ENCODE measurements around the gene TLCD2. TPM values are rescaled to one million over a fixed set of nuclear protein-coding genes. Genes with fewer than 3 reads are reported as not detected.

Gene TLCD2
- total and polyA plus RNA-seq, 9 of the 15 experiments (the other 6 are each of a cell fraction or from before 2014, with no cell fraction given), result 0.10 to 0.89 (median 0.58) TPM

- Histone ChIP-seq H3K4me3 (no peak overlapping the region), H3K9me1 (ENCODE audit: control insufficient read depth, insufficient read depth, low read length) (no peaks in the 10 kb centered on the region), H3K9ac (ENCODE audit: insufficient read depth in 1 of 2, low read depth in 2 of 2, low read length in 2 of 2) (peak overlapping the region; percentile 74 to 89), H3K4me1 (replicated peaks in 1 of 2; ENCODE audit: control insufficient read depth in 2 of 2, insufficient read depth in 2 of 2, low read length in 2 of 2) (peaks cover 26 to 80% of the 10 kb centered on the region in 2 experiments), H3K27ac (ENCODE audit: extremely low read depth, low read depth, low read length) (peak overlapping the region; percentile 97; the same call in 2 of the 3 replicates), H3K9me3 (replicated peaks; ENCODE audit: control insufficient read depth, insufficient read depth, low read depth, low read length) (no peaks in the 10 kb centered on the region), H2AFZ (ENCODE audit: low read depth, low read length) (peak overlapping the region; percentile 66; the same call in 1 of the 2 replicates), H3K27me3 (ENCODE audit: control insufficient read depth in 2 of 2, insufficient read depth in 2 of 2, low read length in 2 of 2) (no peaks in the 10 kb centered on the region), H3K79me2 (ENCODE audit: control insufficient read depth, insufficient read depth, low read length) (peaks cover 13% of the 10 kb centered on the region; the same call in 2 of the 3 replicates), H3K36me3 (ENCODE audit: control insufficient read depth, insufficient read depth, low read length) (peaks cover 17% of the 10 kb centered on the region; the same call in 1 of the 3 replicates), H4K20me1 (replicated peaks; ENCODE audit: control insufficient read depth, insufficient read depth, low read length) (no peaks in the 10 kb centered on the region), H3K4me2 (ENCODE audit: insufficient read depth, low read length) (peak overlapping the region; percentile 72; the same call in 1 of the 2 replicates)
- in situ Hi-C loops (cut with MboI) (loop anchor here (5.0 kb wide), 1 partner anchor 37 kb away; no protein-coding TSS in a partner anchor), intact Hi-C loops (cut with micrococcal nuclease) (no loop called here)
- 8% methylated on average over 5 of the region's 15 CpGs for WGBS (ENCODE audit: insufficient coverage, low coverage, missing lambda C conversion rate)
- CTCF ChIA-PET (ENCODE audit: low intra/inter-chr PET ratio), result no interaction called here
- ATAC-seq (no peak; the same call in 2 of the 3 replicates), DNase-seq (ENCODE audit: extremely low read depth in 1 of 4, low spot score in 3 of 4) (no peak), FAIRE-seq (no peak)
- no TSS peak for BruUV-seq (replicated peaks)
- TF ChIP-seq ZNF263 (CRISPR knock-in tag; IDR thresholded peaks at IDR 0.05; ENCODE audit: borderline replicate concordance) (0 out of 2 replicates have a peak, but pooled peaks have one; percentile 5), ZFPM2 (CRISPR knock-in tag; IDR thresholded peaks at IDR 0.05) (no peak), ATF6 (CRISPR knock-in tag; IDR thresholded peaks at IDR 0.05) (no peak), KAT8 (IDR thresholded peaks at IDR 0.05; ENCODE audit: low read depth) (no peak), MIER1 (IDR thresholded peaks at IDR 0.05; ENCODE audit: low read depth) (0 out of 2 replicates have a peak, but pooled peaks have one; percentile 16), ZNF780A (CRISPR knock-in tag; IDR thresholded peaks at IDR 0.05) (no peak), CHCHD3 (CRISPR knock-in tag; IDR thresholded peaks at IDR 0.05) (no peak), POLR2AphosphoS2 (IDR thresholded peaks at IDR 0.05; ENCODE audit: low read length) (no peak), MAZ (CRISPR knock-in tag; conservative IDR thresholded peaks at IDR 0.05 in 1 of 2, IDR thresholded peaks at IDR 0.05 in 1 of 2) (0 out of 4 replicates have a peak, but pooled peaks of 1 of the 2 experiments have one; percentile 31)
- TF ChIP-seq, protein P1, sequence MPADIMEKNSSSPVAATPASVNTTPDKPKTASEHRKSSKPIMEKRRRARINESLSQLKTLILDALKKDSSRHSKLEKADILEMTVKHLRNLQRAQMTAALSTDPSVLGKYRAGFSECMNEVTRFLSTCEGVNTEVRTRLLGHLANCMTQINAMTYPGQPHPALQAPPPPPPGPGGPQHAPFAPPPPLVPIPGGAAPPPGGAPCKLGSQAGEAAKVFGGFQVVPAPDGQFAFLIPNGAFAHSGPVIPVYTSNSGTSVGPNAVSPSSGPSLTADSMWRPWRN (IDR thresholded peaks at IDR 0.05; ENCODE audit: low read depth), result no peak
- POLR2A ChIA-PET, result interaction anchor here (1.1 kb wide), 1 partner anchor 11 kb away, joined by 6 read pairs; no protein-coding TSS in a partner anchor
These were observed 19.8 kb upstream of the TLCD2 start for GRCh38 chr17:1729966-1730325.
